Fibroblast of lung (primary cell): ENCODE results near the gene VGF. TPM values are rescaled to one million over a fixed set of nuclear protein-coding genes. Genes with fewer than 3 reads are reported as not detected.
"Not testable (repeated sequence)": the region's sequence is repeated elsewhere in the genome, so short reads cannot be mapped to it uniquely, and the experiment has no call there.

ENCODE experiments used
- DNase-seq, 2 donors: peaks; one replicate each; pipeline versions ENCODE4 v3.0.0 to v3.0.0-alpha.2; 2010; ENCODE audit warnings: low read depth in 2 of 2
- H2AFZ ChIP-seq: 2 replicates; pipeline ENCODE4 v1.5.1; 2012; ENCODE audit warnings: low read length, control low read depth, inconsistent platforms
- H3K27ac ChIP-seq: 2 replicates; pipeline ENCODE4 v1.5.1; 2011; ENCODE audit warnings: low read length, control low read depth; ENCODE audit not compliant: insufficient read depth
- H3K27me3 ChIP-seq: 2 replicates; pipeline ENCODE4 v1.5.1; 2011; ENCODE audit warnings: mild to moderate bottlenecking, low read length; ENCODE audit not compliant: control insufficient read depth, insufficient read depth
- H3K36me3 ChIP-seq: 2 replicates; pipeline ENCODE4 v1.5.1; 2011; ENCODE audit warnings: low read length; ENCODE audit not compliant: control insufficient read depth, insufficient read depth
- H3K4me1 ChIP-seq: 2 replicates; pipeline ENCODE4 v1.5.1; 2011; ENCODE audit warnings: low read length; ENCODE audit not compliant: control insufficient read depth, insufficient read depth; ENCODE audit errors: extremely low read depth
- H3K4me2 ChIP-seq: 2 replicates; pipeline ENCODE4 v1.5.1; 2011; ENCODE audit warnings: low read length, control low read depth; ENCODE audit not compliant: insufficient read depth; ENCODE audit errors: extremely low read depth
- H3K4me3 ChIP-seq, 4 experiments: fragments of 200-600 bp in 1 of 4; sonication (generic) in 1 of 4; replicated peaks in 1 of 4; 2 replicates each; pipeline ENCODE4 v1.5.1; 2011 to 2016; ENCODE audit warnings: low read length in 4 of 4, low read depth in 3 of 4, mild to moderate bottlenecking in 3 of 4, control low read depth in 2 of 4, inconsistent platforms in 1 of 4, mixed read lengths in 1 of 4; ENCODE audit not compliant: insufficient read depth in 1 of 4; ENCODE audit errors: control extremely low read depth in 1 of 4
- H3K79me2 ChIP-seq: 2 replicates; pipeline ENCODE4 v1.5.1; 2012; ENCODE audit warnings: mild to moderate bottlenecking, low read length, inconsistent platforms; ENCODE audit not compliant: control insufficient read depth, insufficient read depth
- H3K9ac ChIP-seq: 2 replicates; pipeline ENCODE4 v1.5.1; 2011; ENCODE audit warnings: mild to moderate bottlenecking, low read length, control low read depth; ENCODE audit not compliant: insufficient read depth
- H3K9me3 ChIP-seq: 2 replicates; pipeline ENCODE4 v1.5.1; 2012; ENCODE audit warnings: low read depth, low read length; ENCODE audit not compliant: control insufficient read depth, insufficient read depth
- H4K20me1 ChIP-seq: 2 replicates; pipeline ENCODE4 v1.5.1; 2011; ENCODE audit warnings: low read length; ENCODE audit not compliant: control insufficient read depth, insufficient read depth; ENCODE audit errors: extremely low read depth
- EZH2 ChIP-seq: IDR thresholded peaks from 2 replicates; pipeline ENCODE4 v1.5.1; 2012; ENCODE audit warnings: low read length, control low read depth, mild to moderate bottlenecking; ENCODE audit errors: missing control alignments
- polyA plus RNA-seq, 2 donors: library from polyadenylated mRNA; depleted of rRNA in 1 of 2; stranded (reverse) in 1 of 2; unstranded in 1 of 2; fragments of >200 nt; gene quantifications; 2 replicates each; pipeline ENCODE4 v1.2.1, GENCODE V29; 2011 to 2012; ENCODE audit warnings: missing spikeins in 1 of 2
- total RNA-seq: library from RNA; depleted of rRNA; stranded (reverse); fragments of >200 nt; gene quantifications from 2 replicates; pipeline ENCODE4 v1.2.1, GENCODE V29; 2014
- TF ChIP-seq, protein P1 (sequence below), 2 donors: IDR thresholded peaks in 1 of 2; conservative IDR thresholded peaks in 1 of 2; 1 replicate in 1 of 2; 2 replicates in 1 of 2; pipeline ENCODE4 v1.5.1; 2011 to 2012; ENCODE audit warnings: low read length in 2 of 2, control low read depth in 1 of 2, inconsistent platforms in 1 of 2, low read depth in 1 of 2, mild to moderate bottlenecking in 1 of 2

The VGF gene
- total and polyA plus RNA-seq, 2 donors (not counting 1 experiment from before 2014, with no cell fraction given): 0.66 TPM; not detected in 1

DNA sequence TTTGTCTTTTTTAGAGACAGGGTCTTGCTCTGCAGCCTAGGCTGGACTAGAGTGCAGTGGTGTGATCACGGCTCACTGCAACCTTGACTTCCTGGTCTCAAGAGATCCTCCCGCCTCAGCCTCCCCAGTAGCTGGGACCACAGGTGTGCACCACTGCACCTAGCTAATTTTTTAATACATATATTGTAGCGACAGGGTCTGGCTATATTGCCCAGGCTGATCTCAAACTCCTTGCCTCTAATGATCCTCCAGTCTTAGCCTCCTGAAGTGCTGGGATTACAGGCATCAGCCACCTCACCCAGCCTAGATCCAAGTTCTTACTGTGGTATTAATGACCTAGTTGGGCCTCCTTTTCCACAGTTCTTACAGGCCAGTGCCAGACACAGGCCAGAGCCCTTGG is 50.2 kb downstream of the VGF start:
- H3K36me3 ChIP-seq: no peaks in the 10 kb centered on the region
- H3K9ac ChIP-seq: no peak overlapping the region

DNA sequence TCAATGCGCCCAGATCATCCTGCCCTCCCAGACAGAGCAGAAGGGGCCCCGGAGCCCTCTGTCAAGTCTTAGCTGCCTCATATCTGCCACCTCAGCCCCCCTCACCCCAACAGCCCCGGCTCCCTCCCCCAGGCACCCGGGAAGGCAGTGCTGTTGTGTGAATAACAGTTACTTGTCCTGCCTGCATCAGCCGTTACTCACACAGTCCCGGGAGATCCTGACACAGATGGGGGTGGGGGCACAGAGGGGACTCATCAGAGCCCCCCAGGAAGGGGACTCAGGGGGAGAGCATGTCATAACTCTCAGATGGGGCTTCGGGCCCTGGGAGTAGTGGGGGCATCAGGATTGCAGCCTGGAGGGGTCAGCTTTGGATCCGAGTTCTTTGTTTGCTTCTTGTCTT is 50.9 kb downstream of the VGF start:
- H3K9ac ChIP-seq: no peak overlapping the region
- no peak overlapping the region for H3K4me2 ChIP-seq

More for the DNA sequence above, 50.2 kb downstream of the VGF start:
- no peaks in the 10 kb centered on the region for H4K20me1 ChIP-seq
- TF ChIP-seq, protein P1, sequence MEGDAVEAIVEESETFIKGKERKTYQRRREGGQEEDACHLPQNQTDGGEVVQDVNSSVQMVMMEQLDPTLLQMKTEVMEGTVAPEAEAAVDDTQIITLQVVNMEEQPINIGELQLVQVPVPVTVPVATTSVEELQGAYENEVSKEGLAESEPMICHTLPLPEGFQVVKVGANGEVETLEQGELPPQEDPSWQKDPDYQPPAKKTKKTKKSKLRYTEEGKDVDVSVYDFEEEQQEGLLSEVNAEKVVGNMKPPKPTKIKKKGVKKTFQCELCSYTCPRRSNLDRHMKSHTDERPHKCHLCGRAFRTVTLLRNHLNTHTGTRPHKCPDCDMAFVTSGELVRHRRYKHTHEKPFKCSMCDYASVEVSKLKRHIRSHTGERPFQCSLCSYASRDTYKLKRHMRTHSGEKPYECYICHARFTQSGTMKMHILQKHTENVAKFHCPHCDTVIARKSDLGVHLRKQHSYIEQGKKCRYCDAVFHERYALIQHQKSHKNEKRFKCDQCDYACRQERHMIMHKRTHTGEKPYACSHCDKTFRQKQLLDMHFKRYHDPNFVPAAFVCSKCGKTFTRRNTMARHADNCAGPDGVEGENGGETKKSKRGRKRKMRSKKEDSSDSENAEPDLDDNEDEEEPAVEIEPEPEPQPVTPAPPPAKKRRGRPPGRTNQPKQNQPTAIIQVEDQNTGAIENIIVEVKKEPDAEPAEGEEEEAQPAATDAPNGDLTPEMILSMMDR (conservative IDR thresholded peaks at IDR 0.05 in 1 of 2, IDR thresholded peaks at IDR 0.05 in 1 of 2; ENCODE audit: low read depth in 1 of 2, low read length in 2 of 2): no peak
- TF ChIP-seq EZH2: no peak
- H3K4me3 ChIP-seq: no peak overlapping the region
- H3K27me3 ChIP-seq: no peaks in the 10 kb centered on the region
- H3K27ac ChIP-seq: no peak overlapping the region
- no peaks in the 10 kb centered on the region for H3K9me3 ChIP-seq
- DNase-seq: no peak
- no peaks in the 10 kb centered on the region for H3K79me2 ChIP-seq
- peaks cover 12% of the 10 kb centered on the region for H3K4me1 ChIP-seq
- H3K4me2 ChIP-seq: no peak overlapping the region
- no peak overlapping the region for H2AFZ ChIP-seq

DNA sequence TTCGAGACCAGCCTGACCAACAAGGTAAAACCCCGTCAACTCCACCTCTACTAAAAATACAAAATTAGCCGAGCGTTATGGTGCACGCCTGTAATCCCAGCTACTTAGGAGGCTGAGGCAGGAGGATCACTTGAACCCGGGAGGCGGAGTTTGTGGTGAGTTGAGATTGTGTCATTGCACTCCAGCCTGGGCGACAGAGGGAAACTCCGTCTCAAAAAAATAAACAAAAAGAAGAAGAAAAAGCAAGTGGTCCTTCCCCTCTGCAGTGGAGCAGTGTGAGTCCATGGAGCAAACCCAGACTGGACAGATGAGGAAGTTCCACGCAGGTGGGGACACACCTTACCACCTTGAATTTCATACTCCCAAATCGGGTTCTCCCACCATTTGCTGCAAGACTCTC is 51.5 kb downstream of the VGF start:
- no peak for DNase-seq
- Histone ChIP-seq H3K79me2 (no peaks in the 10 kb centered on the region), H3K9me3 (no peaks in the 10 kb centered on the region), H3K27ac (peak overlapping the region; percentile 1), H3K36me3 (no peaks in the 10 kb centered on the region), H3K27me3 (no peaks in the 10 kb centered on the region), H3K4me1 (peaks cover 9% of the 10 kb centered on the region), H2AFZ (no peak overlapping the region), H3K4me2 (no peak overlapping the region), H3K4me3 (no peak overlapping the region), H4K20me1 (no peaks in the 10 kb centered on the region), H3K9ac (no peak overlapping the region)
- no peak for TF ChIP-seq EZH2
- TF ChIP-seq, protein P1 (conservative IDR thresholded peaks at IDR 0.05 in 1 of 2, IDR thresholded peaks at IDR 0.05 in 1 of 2; ENCODE audit: low read depth in 1 of 2, low read length in 2 of 2): no peak

More for the DNA sequence above, 50.9 kb downstream of the VGF start:
- H3K36me3 ChIP-seq: no peaks in the 10 kb centered on the region
- H3K4me1 ChIP-seq: peaks cover 12% of the 10 kb centered on the region
- no peaks in the 10 kb centered on the region for H3K27me3 ChIP-seq
- no peaks in the 10 kb centered on the region for H3K9me3 ChIP-seq
- H3K4me3 ChIP-seq: no peak overlapping the region
- no peaks in the 10 kb centered on the region for H4K20me1 ChIP-seq
- no peak for TF ChIP-seq EZH2
- TF ChIP-seq, protein P1 (conservative IDR thresholded peaks at IDR 0.05 in 1 of 2, IDR thresholded peaks at IDR 0.05 in 1 of 2; ENCODE audit: low read depth in 1 of 2, low read length in 2 of 2): no peak
- H3K27ac ChIP-seq: peak overlapping the region; percentile 37
- no peaks in the 10 kb centered on the region for H3K79me2 ChIP-seq
- no peak overlapping the region for H2AFZ ChIP-seq
- DNase-seq: no peak

DNA sequence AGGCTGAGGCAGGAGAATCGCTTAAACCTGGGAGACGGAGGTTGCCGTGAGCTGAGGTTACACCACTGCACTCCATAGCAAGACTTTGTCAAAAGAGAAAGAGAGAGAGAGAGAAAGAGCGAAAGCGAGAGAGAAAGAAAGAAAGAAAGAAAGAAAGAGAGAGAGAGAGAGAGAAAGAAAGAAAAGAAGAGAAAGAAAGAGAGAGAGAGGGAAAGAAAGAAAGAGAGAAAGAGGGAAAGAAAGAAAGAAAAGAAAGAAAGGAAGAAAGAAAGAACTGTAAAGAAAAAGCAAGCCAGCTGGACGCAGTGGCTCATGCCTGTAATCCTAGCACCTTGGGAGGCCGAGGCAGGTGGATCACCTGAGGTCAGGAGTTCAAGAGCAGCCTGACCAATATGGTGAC is 52.2 kb downstream of the VGF start:
- H3K9ac ChIP-seq, H3K27ac ChIP-seq, H3K4me2 ChIP-seq, H4K20me1 ChIP-seq, H3K36me3 ChIP-seq, H3K4me3 ChIP-seq, DNase-seq, H3K9me3 ChIP-seq, H3K4me1 ChIP-seq, H3K27me3 ChIP-seq, H3K79me2 ChIP-seq, H2AFZ ChIP-seq: not testable (repeated sequence)
